Esophagus squamous epithelium (tissue), 4 donors: ENCODE results near the gene TRIM9.

ENCODE experiments used
- CTCF ChIP-seq, 6 experiments: fragments of 450-650 bp in 4 of 6; fragments of 200-600 bp in 2 of 6; sonication (generic) in 2 of 6; IDR thresholded peaks; one replicate each; pipeline ENCODE4 v1.5.1; 2016 to 2019; ENCODE audit warnings: antibody characterized with exemption in 6 of 6, mild to moderate bottlenecking in 4 of 6, moderate library complexity in 4 of 6
- POLR2A ChIP-seq, 4 donors: fragments of 450-650 bp; IDR thresholded peaks; one replicate each; pipeline ENCODE4 v1.6.1; 2017; ENCODE audit warnings: antibody characterized with exemption in 4 of 4, mild to moderate bottlenecking in 4 of 4, moderate library complexity in 3 of 4

GRCh38 chr14:51073731-51074130 is 21.2 kb downstream of the TRIM9 start:
- TF ChIP-seq CTCF (IDR thresholded peaks at IDR 0.05) (no peak), POLR2A (IDR thresholded peaks at IDR 0.05) (no peak)
